D721Med (cell line): Measurements from ENCODE around the gene RGS10.

Source experiments
- DNase-seq: peaks from one replicate; pipeline ENCODE4 v3.0.0; 2011; ENCODE audit warnings: low spot score; ENCODE audit not compliant: insufficient read length
- FAIRE-seq: peaks from 2 replicates; lab custom pipeline; 2011; peaks lifted over from hg19 to GRCh38; lab: Jason Lieb, UNC
- TF ChIP-seq, protein P1 (sequence below): IDR thresholded peaks from 2 replicates; pipeline ENCODE4 v1.5.1; 2012; ENCODE audit warnings: mild to moderate bottlenecking, control low read depth; ENCODE audit not compliant: insufficient read depth; ENCODE audit errors: missing control alignments

Gene RGS10

DNA sequence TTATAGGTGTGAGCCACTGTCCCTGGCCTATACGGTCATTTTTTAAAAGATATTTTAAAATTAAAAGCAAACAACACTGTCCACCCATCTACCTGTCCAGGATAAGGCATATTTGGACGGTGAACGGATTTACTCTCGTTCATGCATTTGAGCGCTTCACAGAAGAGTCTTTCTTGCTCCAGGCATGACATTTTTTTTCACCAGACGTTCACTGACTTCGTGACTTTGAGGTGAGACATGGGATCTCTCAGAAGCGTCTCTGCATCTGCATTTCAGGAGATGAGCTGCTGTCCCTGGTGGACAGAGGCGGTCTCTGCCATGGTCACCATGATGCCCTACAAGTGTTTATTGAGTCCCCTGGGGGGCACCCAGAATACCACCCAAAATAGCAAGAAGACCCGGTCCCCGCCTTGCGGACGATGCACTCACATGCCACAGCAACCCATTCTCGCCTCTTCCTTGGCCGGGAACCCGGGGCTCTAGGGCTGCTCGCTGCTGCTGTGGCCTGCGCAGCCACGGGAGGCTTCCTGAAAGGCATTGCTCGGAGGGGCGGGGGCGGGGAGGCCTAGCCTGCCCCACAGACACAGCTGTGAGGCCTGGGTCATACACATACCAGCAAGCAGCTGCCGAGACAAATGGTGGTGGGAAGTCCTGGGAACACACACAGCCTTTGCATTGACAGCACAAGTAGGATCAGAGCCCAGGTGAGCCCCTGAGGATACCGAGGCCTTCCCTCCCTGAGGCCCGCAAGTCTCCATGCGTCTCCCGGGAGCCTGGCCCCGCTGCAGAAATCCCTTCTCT is 84.4 kb downstream of the RGS10 start:
- DNase-seq (no peak), FAIRE-seq (no peak)
- TF ChIP-seq, protein P1, sequence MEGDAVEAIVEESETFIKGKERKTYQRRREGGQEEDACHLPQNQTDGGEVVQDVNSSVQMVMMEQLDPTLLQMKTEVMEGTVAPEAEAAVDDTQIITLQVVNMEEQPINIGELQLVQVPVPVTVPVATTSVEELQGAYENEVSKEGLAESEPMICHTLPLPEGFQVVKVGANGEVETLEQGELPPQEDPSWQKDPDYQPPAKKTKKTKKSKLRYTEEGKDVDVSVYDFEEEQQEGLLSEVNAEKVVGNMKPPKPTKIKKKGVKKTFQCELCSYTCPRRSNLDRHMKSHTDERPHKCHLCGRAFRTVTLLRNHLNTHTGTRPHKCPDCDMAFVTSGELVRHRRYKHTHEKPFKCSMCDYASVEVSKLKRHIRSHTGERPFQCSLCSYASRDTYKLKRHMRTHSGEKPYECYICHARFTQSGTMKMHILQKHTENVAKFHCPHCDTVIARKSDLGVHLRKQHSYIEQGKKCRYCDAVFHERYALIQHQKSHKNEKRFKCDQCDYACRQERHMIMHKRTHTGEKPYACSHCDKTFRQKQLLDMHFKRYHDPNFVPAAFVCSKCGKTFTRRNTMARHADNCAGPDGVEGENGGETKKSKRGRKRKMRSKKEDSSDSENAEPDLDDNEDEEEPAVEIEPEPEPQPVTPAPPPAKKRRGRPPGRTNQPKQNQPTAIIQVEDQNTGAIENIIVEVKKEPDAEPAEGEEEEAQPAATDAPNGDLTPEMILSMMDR: no peak

GRCh38 chr10:119456435-119456810 is 86.1 kb downstream of the RGS10 start:
- no peak for FAIRE-seq
- TF ChIP-seq, protein P1: no peak
- no peak for DNase-seq

DNA sequence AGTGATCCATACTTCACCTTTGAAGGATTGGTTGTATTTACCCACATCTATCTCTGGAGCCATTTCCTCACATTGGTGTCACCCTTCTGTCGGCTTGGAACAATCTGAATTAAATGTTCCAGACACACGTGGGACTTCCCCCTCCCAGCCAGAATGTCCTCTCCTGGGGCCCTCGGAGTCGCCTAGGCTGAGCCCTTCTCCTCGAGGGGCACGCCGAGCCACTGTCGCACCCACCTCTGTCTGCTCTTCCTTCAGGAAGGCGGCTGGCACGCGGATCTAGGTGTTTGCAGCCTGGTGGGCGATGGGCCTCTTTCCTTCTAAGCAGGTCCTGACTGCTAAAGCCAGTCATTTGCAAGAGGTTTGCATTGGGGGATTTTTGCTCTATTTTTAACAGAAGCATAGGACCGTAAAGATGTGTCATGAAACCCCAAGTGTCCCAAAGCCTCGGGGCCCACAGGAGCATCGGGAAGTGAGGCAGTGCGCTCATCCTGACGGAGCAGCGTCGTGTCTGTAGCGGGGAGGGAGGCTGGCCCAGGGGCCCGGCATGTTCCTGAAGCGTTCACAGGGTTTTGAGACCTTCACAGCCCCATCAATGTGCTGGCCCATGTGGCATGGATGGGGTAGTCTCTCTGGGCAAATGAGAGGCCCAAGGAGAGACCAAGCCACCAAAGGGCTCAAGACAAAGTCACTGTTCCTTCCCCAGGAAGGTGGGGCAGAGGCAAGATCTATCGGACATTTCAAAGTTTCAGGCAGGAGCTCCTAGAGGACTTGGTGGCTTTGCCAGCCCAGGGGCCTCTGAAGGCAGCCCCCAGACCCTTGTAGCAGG is 86.7 kb downstream of the RGS10 start:
- TF ChIP-seq, protein P1: no peak
- DNase-seq (no peak), FAIRE-seq (no peak)

DNA sequence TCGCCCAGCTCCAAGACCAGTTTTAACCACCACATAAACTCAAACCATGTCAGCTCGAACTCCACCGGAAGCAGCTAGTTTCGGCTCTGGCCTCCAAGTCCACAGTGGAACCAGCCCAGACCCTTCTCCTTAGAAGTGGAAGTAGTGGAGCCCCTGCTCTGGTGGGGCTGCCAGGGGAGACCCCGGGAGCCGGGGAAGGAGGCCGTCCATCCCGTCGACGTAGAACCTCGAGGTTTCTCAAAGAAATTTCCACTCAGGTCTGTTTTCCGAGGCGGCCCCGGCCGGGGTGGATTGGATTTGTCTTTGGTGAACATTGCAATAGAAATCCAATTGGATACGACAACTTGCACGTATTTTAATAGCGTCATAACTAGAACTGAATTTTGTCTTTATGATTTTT is 87.5 kb downstream of the RGS10 start:
- TF ChIP-seq, protein P1: no peak
- DNase-seq: no peak
- FAIRE-seq: no peak

- TF ChIP-seq, protein P1: no peak
- DNase-seq (no peak), FAIRE-seq (no peak)
Observed at GRCh38 chr10:119454316-119454715, 88.2 kb downstream of the RGS10 start.

- TF ChIP-seq, protein P1: no peak
- DNase-seq (no peak), FAIRE-seq (no peak)
Observed at GRCh38 chr10:119453313-119453712, 89.2 kb downstream of the RGS10 start.
